ENCODE data around the gene LDB2.

DNA sequence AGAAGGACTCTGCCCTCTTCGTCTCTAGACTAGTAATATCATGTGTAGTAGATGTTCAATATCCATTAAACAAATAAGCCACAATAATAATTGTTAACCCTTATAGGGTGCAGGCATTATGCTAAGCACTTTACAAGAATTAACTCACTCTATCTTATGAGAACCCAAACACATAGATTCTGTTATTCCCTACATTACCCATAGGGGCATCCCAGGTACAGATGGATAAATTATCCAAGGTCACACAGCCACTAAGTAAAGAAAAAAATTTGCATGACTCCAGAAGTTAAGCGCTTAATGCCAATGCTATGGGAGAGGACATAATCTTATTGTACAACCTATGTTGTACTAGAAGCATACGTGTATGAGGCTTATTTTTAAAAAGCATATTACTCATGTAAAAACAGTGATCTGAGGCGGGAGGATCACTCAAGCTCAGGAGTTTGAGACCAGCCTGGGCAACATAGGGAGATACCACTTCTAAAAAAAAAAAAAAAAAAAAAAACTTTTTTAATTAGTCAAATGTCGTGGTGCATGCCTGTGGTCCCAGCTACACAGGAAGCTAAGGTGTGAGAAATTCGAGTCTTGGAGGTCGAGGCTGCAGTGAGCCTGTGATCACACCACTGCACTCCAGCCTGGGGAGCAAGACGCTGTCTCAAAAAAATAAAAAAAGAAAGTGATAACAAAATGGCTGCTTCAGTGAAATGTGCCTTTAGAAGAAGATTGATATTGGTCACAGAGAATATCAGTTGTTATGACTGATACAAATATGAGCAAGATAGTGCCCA lies 13.6 kb downstream of the LDB2 start:
- TF ChIP-seq, protein P1, sequence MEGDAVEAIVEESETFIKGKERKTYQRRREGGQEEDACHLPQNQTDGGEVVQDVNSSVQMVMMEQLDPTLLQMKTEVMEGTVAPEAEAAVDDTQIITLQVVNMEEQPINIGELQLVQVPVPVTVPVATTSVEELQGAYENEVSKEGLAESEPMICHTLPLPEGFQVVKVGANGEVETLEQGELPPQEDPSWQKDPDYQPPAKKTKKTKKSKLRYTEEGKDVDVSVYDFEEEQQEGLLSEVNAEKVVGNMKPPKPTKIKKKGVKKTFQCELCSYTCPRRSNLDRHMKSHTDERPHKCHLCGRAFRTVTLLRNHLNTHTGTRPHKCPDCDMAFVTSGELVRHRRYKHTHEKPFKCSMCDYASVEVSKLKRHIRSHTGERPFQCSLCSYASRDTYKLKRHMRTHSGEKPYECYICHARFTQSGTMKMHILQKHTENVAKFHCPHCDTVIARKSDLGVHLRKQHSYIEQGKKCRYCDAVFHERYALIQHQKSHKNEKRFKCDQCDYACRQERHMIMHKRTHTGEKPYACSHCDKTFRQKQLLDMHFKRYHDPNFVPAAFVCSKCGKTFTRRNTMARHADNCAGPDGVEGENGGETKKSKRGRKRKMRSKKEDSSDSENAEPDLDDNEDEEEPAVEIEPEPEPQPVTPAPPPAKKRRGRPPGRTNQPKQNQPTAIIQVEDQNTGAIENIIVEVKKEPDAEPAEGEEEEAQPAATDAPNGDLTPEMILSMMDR (IDR thresholded peaks at IDR 0.05): no peak
- TF ChIP-seq POLR2A (IDR thresholded peaks at IDR 0.05): no peak
